ENCODE measurements around the gene ZFPM1.

The ZFPM1 gene

GRCh38 chr16:88519240-88519639 is 66.2 kb downstream of the ZFPM1 start:
- Histone ChIP-seq H3K36me3 (ENCODE audit: control insufficient read depth, insufficient read depth, low read length) (peaks cover 5% of the 10 kb centered on the region), H3K9me3 (ENCODE audit: control insufficient read depth, low read length) (no peaks in the 10 kb centered on the region)

GRCh38 chr16:88519938-88520653 is 67.0 kb downstream of the ZFPM1 start:
- Histone ChIP-seq H3K4me3 (ENCODE audit: extremely low read depth, insufficient read depth, low read length, poor library complexity, severe bottlenecking) (no peak overlapping the region), H3K27ac (ENCODE audit: low read depth, low read length, severe bottlenecking) (no peak overlapping the region), H3K36me3 (ENCODE audit: control insufficient read depth, insufficient read depth, low read length) (peaks cover 3% of the 10 kb centered on the region), H3K9me3 (ENCODE audit: control insufficient read depth, low read length) (no peaks in the 10 kb centered on the region), H3K4me1 (ENCODE audit: control insufficient read depth, insufficient read depth, low read length, poor library complexity, severe bottlenecking) (no peaks in the 10 kb centered on the region)
- WGBS, 2 experiments (ENCODE audit: insufficient coverage in 2 of 2): 97 to 98% methylated on average over 3 of the region's 3 CpGs

More at GRCh38 chr16:88519240-88519639, 66.2 kb downstream of the ZFPM1 start:
- no peak overlapping the region for H3K27ac ChIP-seq (ENCODE audit: low read depth, low read length, severe bottlenecking)
- H3K4me1 ChIP-seq (ENCODE audit: control insufficient read depth, insufficient read depth, low read length, poor library complexity, severe bottlenecking): no peaks in the 10 kb centered on the region
- no peak overlapping the region for H3K4me3 ChIP-seq (ENCODE audit: extremely low read depth, insufficient read depth, low read length, poor library complexity, severe bottlenecking)

GRCh38 chr16:88521674-88522073 is 68.6 kb downstream of the ZFPM1 start:
- Histone ChIP-seq H3K4me3 (ENCODE audit: extremely low read depth, insufficient read depth, low read length, poor library complexity, severe bottlenecking) (no peak overlapping the region), H3K36me3 (ENCODE audit: control insufficient read depth, insufficient read depth, low read length) (no peaks in the 10 kb centered on the region)
- WGBS, 2 experiments (ENCODE audit: insufficient coverage in 2 of 2): 89 to 90% methylated on average over 8 to 9 of the region's 9 CpGs

DNA sequence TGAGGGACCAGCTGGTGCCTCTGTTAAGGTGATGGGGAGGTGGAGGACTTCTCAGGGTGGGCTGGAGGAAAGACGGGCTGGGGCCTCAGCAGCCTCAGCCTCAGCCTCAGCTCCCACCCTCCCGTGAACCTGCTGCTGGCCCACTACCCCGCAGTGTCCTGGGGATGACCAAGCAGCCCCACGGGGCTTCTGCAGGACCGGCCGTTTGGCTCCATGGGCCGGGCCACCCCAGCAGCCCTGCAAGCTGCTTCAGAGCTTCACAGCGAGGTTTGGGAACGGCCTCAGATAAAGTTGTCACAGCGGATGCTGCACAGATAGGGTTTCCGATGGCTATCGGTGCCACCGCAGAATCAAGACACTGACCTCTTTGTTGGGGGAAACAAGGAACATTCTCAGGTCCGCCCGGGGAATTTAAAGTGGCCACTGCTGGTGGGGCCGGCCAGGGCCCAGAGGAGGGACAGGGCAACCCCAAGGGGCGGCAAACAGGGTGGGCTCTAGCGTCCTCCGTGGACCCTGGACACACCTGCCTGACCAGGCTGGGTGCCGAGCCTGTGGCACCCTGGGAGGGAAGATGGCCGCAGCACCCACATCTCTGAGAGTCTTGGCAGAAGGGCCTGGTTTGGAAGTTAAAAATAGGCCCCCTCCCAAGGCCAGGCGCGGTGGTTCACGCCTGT is 69.3 kb downstream of the ZFPM1 start:
- 86 to 93% methylated on average over 23 of the region's 24 CpGs for WGBS, 2 experiments (ENCODE audit: insufficient coverage in 2 of 2)
- Histone ChIP-seq H3K27ac (ENCODE audit: low read depth, low read length, severe bottlenecking) (peak overlapping the region; percentile 16), H3K9me3 (ENCODE audit: control insufficient read depth, low read length) (no peaks in the 10 kb centered on the region), H3K4me1 (ENCODE audit: control insufficient read depth, insufficient read depth, low read length, poor library complexity, severe bottlenecking) (no peaks in the 10 kb centered on the region), H3K36me3 (ENCODE audit: control insufficient read depth, insufficient read depth, low read length) (no peaks in the 10 kb centered on the region), H3K4me3 (ENCODE audit: extremely low read depth, insufficient read depth, low read length, poor library complexity, severe bottlenecking) (no peak overlapping the region)

More at GRCh38 chr16:88521674-88522073, 68.6 kb downstream of the ZFPM1 start:
- no peaks in the 10 kb centered on the region for H3K9me3 ChIP-seq (ENCODE audit: control insufficient read depth, low read length)
- H3K27ac ChIP-seq (ENCODE audit: low read depth, low read length, severe bottlenecking): peak overlapping the region; percentile 16
- H3K4me1 ChIP-seq (ENCODE audit: control insufficient read depth, insufficient read depth, low read length, poor library complexity, severe bottlenecking): no peaks in the 10 kb centered on the region

- no peak overlapping the region for H3K27ac ChIP-seq (ENCODE audit: low read depth, low read length, severe bottlenecking)
- no peaks in the 10 kb centered on the region for H3K4me1 ChIP-seq (ENCODE audit: control insufficient read depth, insufficient read depth, low read length, poor library complexity, severe bottlenecking)
- H3K36me3 ChIP-seq (ENCODE audit: control insufficient read depth, insufficient read depth, low read length): no peaks in the 10 kb centered on the region
- H3K9me3 ChIP-seq (ENCODE audit: control insufficient read depth, low read length): no peaks in the 10 kb centered on the region
- WGBS, 2 experiments (ENCODE audit: insufficient coverage in 2 of 2): 90 to 93% methylated on average over 28 to 42 of the region's 47 CpGs
- no peak overlapping the region for H3K4me3 ChIP-seq (ENCODE audit: extremely low read depth, insufficient read depth, low read length, poor library complexity, severe bottlenecking)
Observed at GRCh38 chr16:88523309-88524161, 70.5 kb downstream of the ZFPM1 start.

DNA sequence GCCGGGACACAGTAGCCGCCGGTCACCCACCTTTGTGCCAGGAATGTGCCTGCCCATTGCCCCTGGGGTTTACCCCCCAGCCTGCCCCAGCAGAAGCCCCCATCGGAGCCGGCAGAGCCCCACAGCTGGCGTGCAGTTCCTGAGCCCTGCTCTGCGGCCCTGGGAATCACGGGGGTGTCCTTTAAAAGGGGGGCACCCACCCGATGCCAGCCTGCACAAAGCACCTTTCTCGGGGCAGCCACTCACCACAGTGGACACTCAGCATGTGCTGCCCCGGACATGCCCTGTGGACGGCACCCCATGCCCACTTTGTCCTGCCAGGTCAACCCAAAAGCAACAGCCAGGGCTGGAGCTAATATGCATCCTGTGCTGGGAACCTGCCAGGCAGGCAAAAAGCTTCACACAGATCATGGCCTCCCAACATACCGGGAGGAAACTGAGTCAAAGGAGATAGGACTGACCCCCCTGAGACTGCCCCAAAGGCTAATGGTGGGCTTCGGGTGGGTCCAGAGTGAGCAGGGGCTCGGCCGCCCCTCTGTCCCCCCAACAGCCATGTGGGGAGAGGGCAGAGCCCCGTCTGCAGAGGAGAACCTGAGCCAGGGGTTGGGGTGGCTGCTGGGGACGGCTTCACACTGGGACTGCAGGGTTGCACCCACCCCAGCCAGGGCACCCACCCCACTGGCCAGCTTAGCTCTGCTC is 71.3 kb downstream of the ZFPM1 start:
- 87% methylated on average over 15 to 18 of the region's 18 CpGs for WGBS, 2 experiments (ENCODE audit: insufficient coverage in 2 of 2)
- Histone ChIP-seq H3K4me1 (ENCODE audit: control insufficient read depth, insufficient read depth, low read length, poor library complexity, severe bottlenecking) (no peaks in the 10 kb centered on the region), H3K27ac (ENCODE audit: low read depth, low read length, severe bottlenecking) (no peak overlapping the region), H3K4me3 (ENCODE audit: extremely low read depth, insufficient read depth, low read length, poor library complexity, severe bottlenecking) (no peak overlapping the region), H3K36me3 (ENCODE audit: control insufficient read depth, insufficient read depth, low read length) (peaks cover 5% of the 10 kb centered on the region), H3K9me3 (ENCODE audit: control insufficient read depth, low read length) (no peaks in the 10 kb centered on the region)

DNA sequence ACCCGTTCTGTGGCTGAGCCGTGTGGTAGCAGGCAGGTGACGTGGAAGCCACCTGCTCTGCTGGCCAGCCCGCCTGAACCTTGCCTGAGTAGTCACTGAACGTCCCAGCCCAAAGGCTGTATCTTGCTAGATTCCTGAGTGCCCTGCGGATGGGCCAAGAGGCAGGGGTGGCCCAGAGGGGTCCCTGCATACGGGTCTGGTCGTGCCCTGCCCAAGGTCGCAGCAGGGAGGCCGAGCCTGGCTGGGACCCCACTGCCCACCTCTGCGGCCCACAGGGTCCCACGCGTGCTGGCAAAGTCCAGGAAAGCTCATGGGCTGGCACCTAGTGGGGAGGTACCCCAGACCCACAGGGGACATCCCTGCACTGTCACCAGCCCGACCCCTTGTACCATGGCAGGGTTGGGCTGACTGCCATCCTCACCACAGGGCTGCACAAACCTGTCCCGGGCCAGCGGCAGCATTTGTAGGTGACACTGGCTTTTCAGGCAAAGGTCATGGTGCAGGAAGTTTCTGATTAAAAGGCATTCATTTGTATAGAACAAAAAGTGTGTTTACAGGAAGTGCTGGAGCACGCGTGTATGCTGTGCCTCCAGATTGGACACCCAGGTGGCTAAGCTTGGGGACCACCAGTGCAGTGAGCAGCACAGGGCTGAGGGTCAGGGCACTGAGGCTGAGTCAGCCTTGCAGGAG is 72.0 kb downstream of the ZFPM1 start:
- no peak overlapping the region for H3K4me3 ChIP-seq (ENCODE audit: extremely low read depth, insufficient read depth, low read length, poor library complexity, severe bottlenecking)
- no peak overlapping the region for H3K27ac ChIP-seq (ENCODE audit: low read depth, low read length, severe bottlenecking)
- WGBS, 2 experiments (ENCODE audit: insufficient coverage in 2 of 2): 86 to 88% methylated on average over 17 to 18 of the region's 18 CpGs

DNA sequence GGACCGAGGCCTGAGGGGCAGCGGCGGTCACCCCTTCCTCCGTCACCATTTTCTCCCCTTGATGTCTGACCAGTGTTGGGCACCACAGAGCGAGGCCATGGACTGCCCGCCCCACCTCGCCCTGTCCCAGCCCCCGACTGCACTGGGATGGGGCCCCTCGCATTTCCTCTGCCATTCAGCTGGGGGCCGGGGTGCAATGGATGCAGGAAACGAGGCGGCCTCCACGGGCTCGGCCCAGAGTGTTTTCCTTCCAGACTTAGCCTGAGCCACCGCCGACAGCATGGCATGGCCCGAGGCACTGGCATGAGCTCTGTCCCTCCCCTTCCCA is 72.5 kb downstream of the ZFPM1 start:
- 79 to 89% methylated on average over 17 of the region's 17 CpGs for WGBS, 2 experiments (ENCODE audit: insufficient coverage in 2 of 2)
- Histone ChIP-seq H3K27ac (ENCODE audit: low read depth, low read length, severe bottlenecking) (no peak overlapping the region), H3K36me3 (ENCODE audit: control insufficient read depth, insufficient read depth, low read length) (peaks cover 10% of the 10 kb centered on the region), H3K4me3 (ENCODE audit: extremely low read depth, insufficient read depth, low read length, poor library complexity, severe bottlenecking) (no peak overlapping the region), H3K4me1 (ENCODE audit: control insufficient read depth, insufficient read depth, low read length, poor library complexity, severe bottlenecking) (no peaks in the 10 kb centered on the region), H3K9me3 (ENCODE audit: control insufficient read depth, low read length) (no peaks in the 10 kb centered on the region)

More for the DNA sequence above, 72.0 kb downstream of the ZFPM1 start:
- no peaks in the 10 kb centered on the region for H3K9me3 ChIP-seq (ENCODE audit: control insufficient read depth, low read length)
- H3K36me3 ChIP-seq (ENCODE audit: control insufficient read depth, insufficient read depth, low read length): peaks cover 10% of the 10 kb centered on the region
- H3K4me1 ChIP-seq (ENCODE audit: control insufficient read depth, insufficient read depth, low read length, poor library complexity, severe bottlenecking): no peaks in the 10 kb centered on the region

GRCh38 chr16:88526008-88526905 is 73.2 kb downstream of the ZFPM1 start:
- Histone ChIP-seq H3K4me1 (ENCODE audit: control insufficient read depth, insufficient read depth, low read length, poor library complexity, severe bottlenecking) (peaks cover 2% of the 10 kb centered on the region), H3K4me3 (ENCODE audit: extremely low read depth, insufficient read depth, low read length, poor library complexity, severe bottlenecking) (no peak overlapping the region), H3K9me3 (ENCODE audit: control insufficient read depth, low read length) (no peaks in the 10 kb centered on the region), H3K27ac (ENCODE audit: low read depth, low read length, severe bottlenecking) (no peak overlapping the region), H3K36me3 (ENCODE audit: control insufficient read depth, insufficient read depth, low read length) (peaks cover 10% of the 10 kb centered on the region)
- 87 to 89% methylated on average over 19 to 21 of the region's 29 CpGs for WGBS, 2 experiments (ENCODE audit: insufficient coverage in 2 of 2)

Data from mesodermal cell (in vitro differentiated cells).